Measurements from ENCODE around the gene NRP1.

The NRP1 gene

GRCh38 chr10:33217854-33218253 is 116.6 kb downstream of the NRP1 start:
- Histone ChIP-seq H3K36me3 (ENCODE audit: control insufficient read depth, insufficient read depth, low read length) (no peaks in the 10 kb centered on the region), H3K27me3 (replicated peaks; ENCODE audit: control insufficient read depth, insufficient read depth, low read length) (no peaks in the 10 kb centered on the region; the same call in 1 of the 2 replicates), H3K4me3 (replicated peaks; ENCODE audit: low read depth, low read length) (no peak overlapping the region)
- DNase-seq (ENCODE audit: extremely low read depth, insufficient read length) = no peak
- TF ChIP-seq CTCF (IDR thresholded peaks at IDR 0.05; ENCODE audit: insufficient read depth, low read length, poor library complexity, severe bottlenecking) = no peak

- DNase-seq (ENCODE audit: extremely low read depth, insufficient read length) = no peak
- TF ChIP-seq CTCF (IDR thresholded peaks at IDR 0.05; ENCODE audit: insufficient read depth, low read length, poor library complexity, severe bottlenecking) = no peak
- no peak overlapping the region for H3K4me3 ChIP-seq (replicated peaks; ENCODE audit: low read depth, low read length)
- no peaks in the 10 kb centered on the region for H3K36me3 ChIP-seq (ENCODE audit: control insufficient read depth, insufficient read depth, low read length)
- H3K27me3 ChIP-seq (replicated peaks; ENCODE audit: control insufficient read depth, insufficient read depth, low read length) = no peaks in the 10 kb centered on the region; the same call in 1 of the 2 replicates
Observed at GRCh38 chr10:33216661-33217427, 117.6 kb downstream of the NRP1 start.

GRCh38 chr10:33215635-33216034 is 118.8 kb downstream of the NRP1 start:
- TF ChIP-seq CTCF (IDR thresholded peaks at IDR 0.05; ENCODE audit: insufficient read depth, low read length, poor library complexity, severe bottlenecking) = no peak
- no peaks in the 10 kb centered on the region; the same call in 1 of the 2 replicates for H3K27me3 ChIP-seq (replicated peaks; ENCODE audit: control insufficient read depth, insufficient read depth, low read length)
- no peaks in the 10 kb centered on the region for H3K36me3 ChIP-seq (ENCODE audit: control insufficient read depth, insufficient read depth, low read length)
- H3K4me3 ChIP-seq (replicated peaks; ENCODE audit: low read depth, low read length) = no peak overlapping the region
- DNase-seq (ENCODE audit: extremely low read depth, insufficient read length) = no peak

GRCh38 chr10:33215154-33215553 is 119.3 kb downstream of the NRP1 start:
- no peak overlapping the region for H3K4me3 ChIP-seq (replicated peaks; ENCODE audit: low read depth, low read length)
- no peaks in the 10 kb centered on the region for H3K36me3 ChIP-seq (ENCODE audit: control insufficient read depth, insufficient read depth, low read length)
- H3K27me3 ChIP-seq (replicated peaks; ENCODE audit: control insufficient read depth, insufficient read depth, low read length) = no peaks in the 10 kb centered on the region; the same call in 1 of the 2 replicates
- no peak for DNase-seq (ENCODE audit: extremely low read depth, insufficient read length)
- TF ChIP-seq CTCF (IDR thresholded peaks at IDR 0.05; ENCODE audit: insufficient read depth, low read length, poor library complexity, severe bottlenecking) = no peak

- Histone ChIP-seq H3K4me3 (replicated peaks; ENCODE audit: low read depth, low read length) (no peak overlapping the region), H3K36me3 (ENCODE audit: control insufficient read depth, insufficient read depth, low read length) (no peaks in the 10 kb centered on the region), H3K27me3 (replicated peaks; ENCODE audit: control insufficient read depth, insufficient read depth, low read length) (no peaks in the 10 kb centered on the region; the same call in 1 of the 2 replicates)
- peak; percentile 5 for DNase-seq (ENCODE audit: extremely low read depth, insufficient read length)
- no peak for TF ChIP-seq CTCF (IDR thresholded peaks at IDR 0.05; ENCODE audit: insufficient read depth, low read length, poor library complexity, severe bottlenecking)
Observed at GRCh38 chr10:33214174-33214573, 120.3 kb downstream of the NRP1 start.

Measured in GM06990 (cell line).